ENCODE data around the gene KIAA1217. TPM values are rescaled to one million over a fixed set of nuclear protein-coding genes. Genes with fewer than 3 reads are reported as not detected.
A peak's percentile ranks its signal among the peaks of the same experiment; 100 is the strongest.

Gene KIAA1217
- total and polyA plus RNA-seq, 3 donors from 2014 or later = 40.0 to 197 (median 134) TPM

DNA sequence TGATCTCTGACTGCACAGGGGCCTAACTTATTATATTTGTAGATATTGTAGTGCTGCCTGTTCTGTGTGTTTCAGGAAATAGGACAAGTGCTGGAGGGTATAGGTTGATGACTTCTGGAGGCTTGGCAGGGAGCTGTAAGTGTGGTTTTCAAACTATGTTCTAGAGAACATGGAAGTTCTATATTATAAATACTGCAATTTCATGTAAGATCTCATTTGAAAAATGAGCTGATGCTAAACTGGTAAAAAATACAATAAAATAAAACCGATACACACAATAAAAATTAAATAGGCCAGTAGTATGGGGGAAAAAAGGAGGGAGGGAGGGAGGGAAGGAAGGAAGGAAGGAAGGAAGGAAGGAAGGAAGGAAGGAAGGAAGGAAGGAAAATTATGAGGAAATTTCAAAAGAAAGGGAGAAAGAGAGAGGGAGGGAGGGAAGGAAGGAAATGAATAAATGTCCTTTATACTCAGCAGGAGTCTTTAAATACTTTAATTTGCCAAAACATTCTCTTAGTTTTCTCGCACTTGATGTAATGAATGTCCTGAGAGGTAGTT lies 181.3 kb downstream of the KIAA1217 start:
- Histone ChIP-seq H3K27me3 (no peaks in the 10 kb centered on the region), H3K4me3 (no peak overlapping the region), H3K27ac (peak overlapping the region in 1 of 2 donors; percentile 50), H3K9me3 (no peaks in the 10 kb centered on the region), H3K4me1 (peaks cover 11% of the 10 kb centered on the region), H3K36me3 (ENCODE audit: low read depth, missing control alignments) (no peaks in the 10 kb centered on the region)
- 90% methylated on average over 2 of the region's 2 CpGs for WGBS, 2 donors
- no peak for DNase-seq
- intact Hi-C loops (cut with DNase I; ENCODE audit: low total_unique reads) = no loop called here
- TF ChIP-seq, protein P1, sequence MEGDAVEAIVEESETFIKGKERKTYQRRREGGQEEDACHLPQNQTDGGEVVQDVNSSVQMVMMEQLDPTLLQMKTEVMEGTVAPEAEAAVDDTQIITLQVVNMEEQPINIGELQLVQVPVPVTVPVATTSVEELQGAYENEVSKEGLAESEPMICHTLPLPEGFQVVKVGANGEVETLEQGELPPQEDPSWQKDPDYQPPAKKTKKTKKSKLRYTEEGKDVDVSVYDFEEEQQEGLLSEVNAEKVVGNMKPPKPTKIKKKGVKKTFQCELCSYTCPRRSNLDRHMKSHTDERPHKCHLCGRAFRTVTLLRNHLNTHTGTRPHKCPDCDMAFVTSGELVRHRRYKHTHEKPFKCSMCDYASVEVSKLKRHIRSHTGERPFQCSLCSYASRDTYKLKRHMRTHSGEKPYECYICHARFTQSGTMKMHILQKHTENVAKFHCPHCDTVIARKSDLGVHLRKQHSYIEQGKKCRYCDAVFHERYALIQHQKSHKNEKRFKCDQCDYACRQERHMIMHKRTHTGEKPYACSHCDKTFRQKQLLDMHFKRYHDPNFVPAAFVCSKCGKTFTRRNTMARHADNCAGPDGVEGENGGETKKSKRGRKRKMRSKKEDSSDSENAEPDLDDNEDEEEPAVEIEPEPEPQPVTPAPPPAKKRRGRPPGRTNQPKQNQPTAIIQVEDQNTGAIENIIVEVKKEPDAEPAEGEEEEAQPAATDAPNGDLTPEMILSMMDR (IDR thresholded peaks at IDR 0.05) = no peak

DNA sequence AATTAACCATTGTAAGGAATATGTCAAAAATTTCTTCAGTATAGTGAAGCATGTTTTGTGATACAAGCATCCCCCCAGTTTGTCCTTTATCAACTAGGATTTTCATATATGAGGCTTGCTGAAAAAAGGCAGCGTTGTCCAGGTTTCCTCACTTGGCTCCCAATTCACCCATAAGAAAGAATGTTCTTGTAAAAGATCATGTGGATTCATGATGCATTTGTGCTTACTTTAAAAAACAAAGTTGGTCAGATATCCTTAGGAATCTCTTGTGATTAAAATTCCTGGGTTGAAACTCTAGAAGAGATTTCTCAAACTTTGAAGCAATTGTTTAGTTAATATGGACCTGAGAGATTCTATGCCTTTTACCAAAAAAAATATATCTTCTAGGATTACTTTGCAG lies 181.8 kb downstream of the KIAA1217 start:
- Histone ChIP-seq H3K27me3 (no peaks in the 10 kb centered on the region), H3K36me3 (ENCODE audit: low read depth, missing control alignments) (no peaks in the 10 kb centered on the region), H3K4me3 (no peak overlapping the region), H3K4me1 (peaks cover 6% of the 10 kb centered on the region), H3K27ac (peak overlapping the region in 1 of 2 donors; percentile 50), H3K9me3 (no peaks in the 10 kb centered on the region)
- DNase-seq = no peak
- intact Hi-C loops (cut with DNase I; ENCODE audit: low total_unique reads) = no loop called here
- no peak for TF ChIP-seq POLR2A (IDR thresholded peaks at IDR 0.05)
- TF ChIP-seq, protein P1 (IDR thresholded peaks at IDR 0.05) = no peak
- 70 to 79% methylated on average over 1 of the region's 1 CpG for WGBS, 2 donors

DNA sequence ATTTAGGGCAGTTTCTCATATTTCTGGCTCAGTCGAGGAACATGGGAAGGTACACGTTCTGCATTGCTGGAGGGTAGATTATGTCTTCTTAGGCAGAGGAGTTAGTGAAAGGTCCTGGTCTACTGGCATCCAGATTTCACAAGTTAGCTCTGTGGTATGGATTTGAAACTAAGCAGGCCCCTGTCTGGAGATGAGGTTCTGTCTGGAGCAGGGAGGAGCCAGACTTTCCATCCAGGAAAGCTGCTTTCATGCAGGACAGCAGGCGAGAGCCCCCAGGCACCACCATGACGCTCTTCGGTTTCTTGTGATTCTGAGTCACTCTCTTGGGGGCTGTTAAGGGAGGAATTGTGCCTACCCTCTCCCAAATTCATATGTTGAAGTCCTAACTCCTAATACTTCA lies 184.3 kb downstream of the KIAA1217 start:
- H3K4me3 ChIP-seq = no peak overlapping the region
- intact Hi-C loops (cut with DNase I; ENCODE audit: low total_unique reads) = no loop called here
- no peaks in the 10 kb centered on the region for H3K9me3 ChIP-seq
- TF ChIP-seq, protein P1 (IDR thresholded peaks at IDR 0.05) = no peak
- no peak for TF ChIP-seq POLR2A (IDR thresholded peaks at IDR 0.05)
- H3K27me3 ChIP-seq = no peaks in the 10 kb centered on the region
- DNase-seq = no peak
- peak overlapping the region; percentile 58 to 63 for H3K27ac ChIP-seq
- 78 to 80% methylated on average over 5 of the region's 5 CpGs for WGBS, 2 donors
- no peaks in the 10 kb centered on the region for H3K4me1 ChIP-seq
- H3K36me3 ChIP-seq (ENCODE audit: low read depth, missing control alignments) = no peaks in the 10 kb centered on the region

DNA sequence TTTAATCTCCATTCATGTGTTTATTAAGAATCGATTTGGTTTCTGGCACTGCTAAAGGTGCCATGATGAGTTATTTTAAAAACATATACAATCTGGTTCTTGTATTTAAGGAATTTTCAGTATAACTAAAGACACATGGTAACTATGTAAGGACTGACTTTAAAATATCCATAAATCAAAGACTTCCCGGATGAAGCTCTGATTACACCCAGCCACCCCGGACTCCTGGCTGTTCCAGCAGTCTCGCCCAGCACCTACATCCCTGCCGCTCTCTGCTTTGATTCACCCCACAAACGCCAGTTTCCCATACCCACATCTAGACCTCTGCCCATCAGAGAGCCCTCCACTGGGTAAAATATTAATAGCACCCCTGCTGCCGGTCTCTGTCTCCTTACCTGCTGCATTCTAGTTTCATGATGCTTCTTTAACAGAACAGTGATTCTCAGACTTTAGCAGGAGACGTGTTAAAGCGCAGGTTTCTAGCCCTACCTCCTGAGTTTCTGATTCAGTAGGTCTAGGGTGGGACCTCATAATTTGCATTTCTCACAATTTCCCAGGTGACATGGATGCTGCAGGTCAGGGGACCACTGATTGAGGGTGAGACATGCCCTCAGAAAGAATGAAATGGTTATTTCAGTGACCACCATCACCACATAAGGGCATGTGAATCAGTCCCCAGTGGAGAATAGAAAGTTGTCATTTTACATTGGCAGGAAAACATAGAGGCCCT lies 185.7 kb downstream of the KIAA1217 start:
- H3K36me3 ChIP-seq (ENCODE audit: low read depth, missing control alignments) = no peaks in the 10 kb centered on the region
- H3K4me1 ChIP-seq = no peaks in the 10 kb centered on the region
- 91 to 93% methylated on average over 9 of the region's 9 CpGs for WGBS, 2 donors

DNA sequence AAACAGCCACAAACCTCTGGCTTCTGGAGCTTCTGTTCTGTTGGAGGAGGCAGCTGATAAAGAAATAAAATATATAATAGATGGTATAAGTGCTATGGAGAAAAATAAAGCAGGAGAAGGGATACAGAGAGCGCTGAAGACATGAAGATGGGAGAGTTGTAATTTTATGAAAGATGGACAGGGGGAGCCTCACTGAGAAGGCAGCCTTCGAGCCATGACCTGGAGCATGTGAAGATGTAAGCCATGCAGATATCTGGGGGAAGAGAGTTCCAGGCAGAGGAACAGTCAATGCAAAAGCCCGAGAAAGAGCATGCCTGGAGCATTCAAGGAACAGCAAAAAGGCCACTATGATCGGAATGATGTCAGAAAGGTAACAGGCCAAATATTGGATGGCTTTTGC lies 187.5 kb downstream of the KIAA1217 start:
- TF ChIP-seq POLR2A (IDR thresholded peaks at IDR 0.05) = no peak
- TF ChIP-seq, protein P1 (IDR thresholded peaks at IDR 0.05) = no peak
- H3K4me1 ChIP-seq = no peaks in the 10 kb centered on the region
- no peaks in the 10 kb centered on the region for H3K36me3 ChIP-seq (ENCODE audit: low read depth, missing control alignments)
- intact Hi-C loops (cut with DNase I; ENCODE audit: low total_unique reads) = no loop called here
- no peak overlapping the region for H3K4me3 ChIP-seq
- no peak overlapping the region for H3K27ac ChIP-seq
- 91 to 98% methylated on average over 4 of the region's 4 CpGs for WGBS, 2 donors
- no peaks in the 10 kb centered on the region for H3K27me3 ChIP-seq
- H3K9me3 ChIP-seq = no peaks in the 10 kb centered on the region
- no peak for DNase-seq

More for the DNA sequence above, 185.7 kb downstream of the KIAA1217 start:
- TF ChIP-seq POLR2A (IDR thresholded peaks at IDR 0.05) = no peak
- no peaks in the 10 kb centered on the region for H3K9me3 ChIP-seq
- DNase-seq = no peak
- no peaks in the 10 kb centered on the region for H3K27me3 ChIP-seq
- H3K27ac ChIP-seq = no peak overlapping the region
- intact Hi-C loops (cut with DNase I; ENCODE audit: low total_unique reads) = no loop called here
- no peak overlapping the region for H3K4me3 ChIP-seq
